Right atrium auricular region (tissue), 2 donors: ENCODE results near the gene MSRB2. TPM values are rescaled to one million over a fixed set of nuclear protein-coding genes. Genes with fewer than 3 reads are reported as not detected.
A peak's percentile ranks its signal among the peaks of the same experiment; 100 is the strongest.

ENCODE experiments used
- DNase-seq: peaks from one replicate; pipeline ENCODE4 v3.0.0-alpha.2; 2019; ENCODE audit warnings: low spot score
- H3K27ac ChIP-seq, 2 donors: fragments of 200-600 bp; sonication (generic); 1 replicate in 1 of 2; 2 replicates in 1 of 2; pipeline ENCODE4 v1.5.1; 2016 to 2019
- H3K27me3 ChIP-seq, 2 donors: fragments of 200-600 bp; sonication (generic); one replicate each; pipeline versions ENCODE4 v1.5.1 to v1.6.0; 2017 to 2019
- H3K36me3 ChIP-seq: fragments of 200-600 bp; sonication (generic); one replicate; pipeline ENCODE4 v1.5.1; 2016
- H3K4me1 ChIP-seq, 2 donors: fragments of 200-600 bp; sonication (generic); one replicate each; pipeline versions ENCODE4 v1.5.1 to v1.6.0; 2017 to 2019
- H3K4me3 ChIP-seq, 2 donors: fragments of 200-600 bp; sonication (generic); 1 replicate in 1 of 2; 2 replicates in 1 of 2; pipeline ENCODE4 v1.5.1; 2017 to 2019; ENCODE audit warnings: mild to moderate bottlenecking in 1 of 2, moderate library complexity in 1 of 2
- H3K9me3 ChIP-seq, 2 donors: fragments of 200-600 bp; sonication (generic); one replicate each; pipeline ENCODE4 v1.5.1; 2019
- CTCF ChIP-seq, 2 donors: fragments of 200-600 bp; sonication (generic); IDR thresholded peaks; one replicate each; pipeline ENCODE4 v1.5.1; 2019; ENCODE audit warnings: antibody characterized with exemption in 2 of 2
- total RNA-seq, 2 donors: library from RNA; depleted of rRNA; stranded (reverse); fragments of >200 nt; gene quantifications; one replicate each; pipeline ENCODE4 v1.1.0, GENCODE V29; 2016

MSRB2 gene
- total RNA-seq, 2 donors from 2014 or later: 68.6 to 71.0 TPM

GRCh38 chr10:23081221-23081750 lies 14.1 kb upstream of the MSRB2 start:
- Histone ChIP-seq H3K4me3 (no peak overlapping the region), H3K9me3 (no peaks in the 10 kb centered on the region)

GRCh38 chr10:23081891-23082290 lies 13.5 kb upstream of the MSRB2 start:
- no peaks in the 10 kb centered on the region for H3K9me3 ChIP-seq
- no peak overlapping the region for H3K27ac ChIP-seq
- DNase-seq: no peak
- no peak overlapping the region for H3K4me3 ChIP-seq
- H3K36me3 ChIP-seq: no peaks in the 10 kb centered on the region
- H3K4me1 ChIP-seq: peaks cover 0 to 5% of the 10 kb centered on the region in 2 donors
- peak in 1 of 2 donors; percentile 38 for TF ChIP-seq CTCF (IDR thresholded peaks at IDR 0.05)
- H3K27me3 ChIP-seq: no peaks in the 10 kb centered on the region

More at GRCh38 chr10:23081221-23081750, 14.1 kb upstream of the MSRB2 start:
- H3K4me1 ChIP-seq: peaks cover 0 to 5% of the 10 kb centered on the region in 2 donors
- DNase-seq: no peak
- TF ChIP-seq CTCF (IDR thresholded peaks at IDR 0.05): no peak
- H3K27me3 ChIP-seq: no peaks in the 10 kb centered on the region
- no peak overlapping the region for H3K27ac ChIP-seq
- no peaks in the 10 kb centered on the region for H3K36me3 ChIP-seq

- no peak overlapping the region for H3K4me3 ChIP-seq
- no peak for TF ChIP-seq CTCF (IDR thresholded peaks at IDR 0.05)
- no peak overlapping the region for H3K27ac ChIP-seq
- H3K27me3 ChIP-seq: no peaks in the 10 kb centered on the region
- DNase-seq: no peak
- peaks cover 0 to 12% of the 10 kb centered on the region in 2 donors for H3K9me3 ChIP-seq
- H3K4me1 ChIP-seq: no peaks in the 10 kb centered on the region
- no peaks in the 10 kb centered on the region for H3K36me3 ChIP-seq
Observed at GRCh38 chr10:23088609-23089008, 6.8 kb upstream of the MSRB2 start.

GRCh38 chr10:23094786-23095403 lies 484 bp upstream of the MSRB2 start:
- Histone ChIP-seq H3K27me3 (no peaks in the 10 kb centered on the region), H3K36me3 (no peaks in the 10 kb centered on the region), H3K9me3 (peaks cover 0 to 12% of the 10 kb centered on the region in 2 donors), H3K4me1 (peaks cover 0 to 19% of the 10 kb centered on the region in 2 donors), H3K4me3 (peak overlapping the region; percentile 79 to 90), H3K27ac (peak overlapping the region; percentile 91 to 99)
- no peak for TF ChIP-seq CTCF (IDR thresholded peaks at IDR 0.05)
- no peak for DNase-seq

GRCh38 chr10:23095966-23096801 lies 805 bp downstream of the MSRB2 start:
- peak; percentile 70 for DNase-seq
- Histone ChIP-seq H3K36me3 (no peaks in the 10 kb centered on the region), H3K4me3 (peak overlapping the region; percentile 79 to 90), H3K4me1 (peaks cover 0 to 19% of the 10 kb centered on the region in 2 donors), H3K27me3 (no peaks in the 10 kb centered on the region), H3K9me3 (peaks cover 0 to 12% of the 10 kb centered on the region in 2 donors), H3K27ac (peak overlapping the region; percentile 91 to 99)
- TF ChIP-seq CTCF (IDR thresholded peaks at IDR 0.05): no peak
